HCT116 (cell line): ENCODE measurements around the gene AVPR1B.

Experiments
- CBX3 ChIP-seq: IDR thresholded peaks from 2 replicates; pipeline ENCODE4 v1.6.1; 2012; ENCODE audit warnings: low read depth
- CTCF ChIP-seq, 3 experiments: fragments of 200-600 bp in 1 of 3; sonication (generic) in 1 of 3; IDR thresholded peaks in 2 of 3; conservative IDR thresholded peaks in 1 of 3; 2 replicates each; pipeline ENCODE4 v1.5.1; 2012 to 2017; ENCODE audit warnings: low read depth in 2 of 3, low read length in 2 of 3, antibody characterized with exemption in 1 of 3, borderline replicate concordance in 1 of 3, control low read depth in 1 of 3, mild to moderate bottlenecking in 1 of 3, mixed read lengths in 1 of 3, mixed run types in 1 of 3, moderate library complexity in 1 of 3; ENCODE audit not compliant: insufficient read depth in 1 of 3
- EZH2 ChIP-seq: fragments of 200-600 bp; sonication (generic); IDR thresholded peaks from 2 replicates; pipeline ENCODE4 v1.6.1; 2017; ENCODE audit warnings: antibody characterized with exemption, mixed run types
- EZH2phosphoT487 ChIP-seq: fragments of 200-600 bp; IDR thresholded peaks from 2 replicates; pipeline ENCODE4 v1.6.1; 2018; ENCODE audit warnings: antibody characterized with exemption, borderline replicate concordance
- FOSL1 ChIP-seq: IDR thresholded peaks from 2 replicates; pipeline ENCODE4 v1.6.1; 2012; ENCODE audit warnings: low read depth
- JUND ChIP-seq: IDR thresholded peaks from 2 replicates; pipeline ENCODE4 v1.6.1; 2012
- MAX ChIP-seq: IDR thresholded peaks from 2 replicates; pipeline ENCODE4 v1.6.1; 2012
- POLR2A ChIP-seq: IDR thresholded peaks from 2 replicates; pipeline ENCODE4 v1.7.0; 2011; ENCODE audit warnings: borderline replicate concordance; ENCODE audit not compliant: insufficient read depth, insufficient read length; ENCODE audit errors: extremely low read depth
- RAD21 ChIP-seq: IDR thresholded peaks from 2 replicates; pipeline ENCODE4 v1.6.1; 2012; ENCODE audit warnings: low read depth, mild to moderate bottlenecking
- REST ChIP-seq: IDR thresholded peaks from 2 replicates; pipeline ENCODE4 v1.6.1; 2012; ENCODE audit warnings: low read depth
- TCF7L2 ChIP-seq: IDR thresholded peaks from 2 replicates; pipeline ENCODE4 v1.7.0; 2011; ENCODE audit warnings: borderline replicate concordance, inconsistent platforms; ENCODE audit not compliant: insufficient read depth, insufficient read length; ENCODE audit errors: extremely low read depth
- ZBTB33 ChIP-seq: IDR thresholded peaks from 2 replicates; pipeline ENCODE4 v1.6.1; 2011; ENCODE audit warnings: mild to moderate bottlenecking, low read length, moderate library complexity; ENCODE audit not compliant: insufficient replicate concordance; ENCODE audit errors: extremely low read depth
- ZFX ChIP-seq: fragments of 450-650 bp; IDR thresholded peaks from 2 replicates; pipeline ENCODE4 v1.6.1; 2017
- ZNF274 ChIP-seq: fragments of 200-500 bp; sonication (Bioruptor generic); IDR thresholded peaks from 2 replicates; pipeline ENCODE4 v1.6.1; 2014; ENCODE audit warnings: mild to moderate bottlenecking, low read depth, low read length, inconsistent platforms

- TF ChIP-seq RAD21 (no peak), CTCF (IDR thresholded peaks at IDR 0.05 in 2 of 3, conservative IDR thresholded peaks at IDR 0.05 in 1 of 3; ENCODE audit: borderline replicate concordance in 1 of 3, insufficient read depth in 1 of 3, low read depth in 2 of 3, low read length in 2 of 3) (no peak), MAX (no peak), ZBTB33 (no peak), TCF7L2 (no peak), POLR2A (no peak), JUND (no peak), ZNF274 (no peak), CBX3 (no peak), EZH2phosphoT487 (no peak), REST (no peak), FOSL1 (no peak), EZH2 (no peak), ZFX (no peak)
These were observed 33.4 kb downstream of the AVPR1B start for GRCh38 chr1:206083750-206084149.
